ENCODE results near the gene XRCC6.
A peak's percentile ranks its signal among the peaks of the same experiment; 100 is the strongest.
"Not testable (repeated sequence)": the region's sequence is repeated elsewhere in the genome, so short reads cannot be mapped to it uniquely, and the experiment has no call there.

The XRCC6 gene

GRCh38 chr22:41598891-41599635 lies 22.0 kb upstream of the XRCC6 start:
- no peak for DNase-seq (ENCODE audit: low spot score)

- DNase-seq (ENCODE audit: low spot score): no peak
Observed at GRCh38 chr22:41600976-41601375, 20.1 kb upstream of the XRCC6 start.

DNA sequence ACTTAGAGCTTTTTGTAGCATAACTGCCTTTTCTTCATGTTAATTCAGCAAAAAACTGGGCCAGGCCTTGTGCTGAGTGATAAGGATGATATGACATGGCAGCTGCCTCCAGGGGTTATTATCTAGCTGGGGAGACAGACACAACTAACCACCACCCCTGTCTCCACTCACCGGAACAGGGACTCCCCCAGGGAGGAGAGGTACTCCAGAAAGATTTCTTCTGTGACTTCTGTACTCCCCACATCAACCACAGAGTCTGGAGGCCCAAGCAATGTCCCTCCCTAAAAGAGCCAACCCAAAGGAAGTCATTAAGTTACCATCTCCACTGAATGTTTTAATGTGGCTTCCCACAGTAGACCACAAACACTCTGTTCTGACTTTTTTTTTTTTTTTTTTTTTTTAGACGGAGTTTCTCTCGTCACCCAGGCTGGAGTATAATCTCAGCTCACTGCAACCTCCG lies 17.2 kb upstream of the XRCC6 start:
- DNase-seq (ENCODE audit: low spot score): no peak

GRCh38 chr22:41608386-41608785 lies 12.7 kb upstream of the XRCC6 start:
- DNase-seq (ENCODE audit: low spot score): no peak

DNA sequence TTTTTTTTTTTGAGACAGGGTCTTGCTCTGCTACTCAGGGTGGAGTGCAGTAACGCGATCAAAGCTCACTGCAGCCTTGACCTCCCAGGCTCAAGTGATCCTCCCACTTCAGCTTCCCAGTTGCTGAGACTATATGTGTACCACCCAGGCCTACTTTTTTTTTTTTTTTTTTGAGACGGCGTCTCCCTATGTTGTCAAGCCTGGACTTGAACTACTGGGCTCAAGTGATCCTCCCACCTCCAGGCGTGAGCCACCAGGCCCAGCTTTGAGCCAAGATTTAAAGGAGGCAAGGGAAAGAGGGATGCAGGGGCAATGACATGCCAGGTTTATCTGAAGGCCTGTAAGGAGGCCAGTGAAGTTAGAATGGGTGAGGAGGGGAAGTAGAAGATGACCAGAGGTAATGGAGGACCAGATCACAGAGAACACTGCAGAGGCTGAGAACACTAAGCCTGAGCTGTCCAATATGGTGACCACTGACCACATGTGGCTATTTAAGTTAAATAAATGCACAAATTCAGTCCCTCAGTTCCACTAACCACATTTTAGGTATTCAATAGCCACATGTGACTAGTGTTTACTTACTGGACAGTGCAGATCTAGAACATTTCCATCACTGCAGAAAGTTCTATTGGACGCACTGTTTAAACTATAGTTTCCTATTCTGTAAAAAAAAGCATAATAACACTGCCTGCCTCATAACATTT lies 8.3 kb upstream of the XRCC6 start:
- DNase-seq (ENCODE audit: low spot score): no peak

- DNase-seq (ENCODE audit: low spot score): no peak
Observed at GRCh38 chr22:41613456-41613855, 7.6 kb upstream of the XRCC6 start.

DNA sequence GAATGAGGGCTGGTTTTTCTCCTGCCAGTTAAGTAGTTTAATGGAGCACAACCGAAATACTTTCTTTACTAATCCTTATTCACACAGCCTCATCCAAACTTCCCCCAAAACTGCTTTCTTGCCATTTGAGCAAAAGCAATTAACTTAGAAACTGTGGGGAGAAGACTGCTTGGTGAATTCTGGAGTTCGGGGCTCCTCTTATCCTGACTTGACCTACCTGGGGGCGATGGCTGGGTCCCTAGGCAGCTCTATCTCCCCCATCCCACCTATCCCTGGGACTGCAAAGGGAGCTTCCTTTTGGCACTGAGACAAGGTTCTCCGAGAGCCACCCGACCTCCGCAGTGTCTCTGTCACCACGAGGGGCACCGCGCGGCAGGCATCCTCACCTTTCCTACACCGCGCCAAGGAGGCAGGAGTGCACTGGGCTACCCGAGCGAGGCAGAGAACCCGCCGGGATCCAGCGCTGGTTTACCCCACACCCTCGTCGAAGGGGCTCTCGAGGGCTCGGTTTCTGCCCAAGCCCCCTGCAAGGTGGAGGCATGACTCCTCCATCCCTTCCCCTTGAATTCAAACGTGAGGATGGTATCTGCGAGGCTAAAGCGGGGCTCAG lies 1.0 kb upstream of the XRCC6 start:
- peak; percentile 31 for DNase-seq (ENCODE audit: low spot score)

- DNase-seq (ENCODE audit: low spot score): peak; percentile 28
Observed at GRCh38 chr22:41620589-41621098, 451 bp upstream of the XRCC6 start, which contains the start of gene DESI1. Gene DESI1 (minus strand): TSS chr22:41621043. CDS start chr22:41620839, 204 bp downstream.

GRCh38 chr22:41621911-41622179 lies 750 bp downstream of the XRCC6 start:
- no peak for DNase-seq (ENCODE audit: low spot score)

- no peak for DNase-seq (ENCODE audit: low spot score)
Observed at GRCh38 chr22:41625577-41625976, 4.5 kb downstream of the XRCC6 start.

DNA sequence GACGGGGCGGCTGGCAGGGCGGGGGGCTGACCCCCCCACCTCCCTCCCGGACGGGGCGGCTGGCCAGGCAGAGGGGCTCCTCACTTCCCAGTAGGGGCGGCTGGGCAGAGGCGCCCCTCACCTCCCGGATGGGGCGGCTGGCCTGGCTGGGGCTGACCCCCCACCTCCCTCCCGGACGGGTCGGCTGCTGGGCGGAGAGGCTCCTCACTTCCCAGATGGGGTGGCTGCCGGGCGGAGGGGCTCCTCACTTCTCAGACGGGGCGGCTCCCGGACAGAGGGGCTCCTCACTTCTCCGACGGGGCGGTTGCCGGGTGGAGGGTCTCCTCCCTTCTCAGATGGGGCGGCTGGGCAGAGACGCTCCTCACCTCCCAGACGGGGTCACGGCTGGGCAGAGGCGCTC lies 10.0 kb downstream of the XRCC6 start:
- DNase-seq (ENCODE audit: low spot score): not testable (repeated sequence)

DNA sequence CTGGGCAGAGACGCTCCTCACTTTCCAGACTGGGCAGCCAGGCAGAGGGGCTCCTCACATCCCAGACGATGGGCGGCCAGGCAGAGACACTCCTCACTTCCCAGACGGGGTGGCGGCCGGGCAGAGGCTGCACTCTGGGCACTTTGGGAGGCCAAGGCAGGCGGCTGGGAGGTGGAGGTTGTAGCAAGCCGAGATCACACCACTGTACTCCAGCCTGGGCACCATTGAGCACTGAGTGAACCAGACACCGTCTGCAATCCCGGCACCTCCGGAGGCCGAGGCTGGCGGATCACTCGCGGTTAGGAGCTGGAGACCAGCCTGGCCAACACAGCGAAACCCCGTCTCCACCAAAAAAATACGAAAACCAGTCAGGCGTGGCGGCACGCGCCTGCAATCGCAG lies 10.5 kb downstream of the XRCC6 start:
- DNase-seq (ENCODE audit: low spot score): not testable (repeated sequence)

- not testable (repeated sequence) for DNase-seq (ENCODE audit: low spot score)
Observed at GRCh38 chr22:41634610-41635009, 13.5 kb downstream of the XRCC6 start.

- DNase-seq (ENCODE audit: low spot score): no peak
Observed at GRCh38 chr22:41636467-41636866, 15.4 kb downstream of the XRCC6 start.

DNA sequence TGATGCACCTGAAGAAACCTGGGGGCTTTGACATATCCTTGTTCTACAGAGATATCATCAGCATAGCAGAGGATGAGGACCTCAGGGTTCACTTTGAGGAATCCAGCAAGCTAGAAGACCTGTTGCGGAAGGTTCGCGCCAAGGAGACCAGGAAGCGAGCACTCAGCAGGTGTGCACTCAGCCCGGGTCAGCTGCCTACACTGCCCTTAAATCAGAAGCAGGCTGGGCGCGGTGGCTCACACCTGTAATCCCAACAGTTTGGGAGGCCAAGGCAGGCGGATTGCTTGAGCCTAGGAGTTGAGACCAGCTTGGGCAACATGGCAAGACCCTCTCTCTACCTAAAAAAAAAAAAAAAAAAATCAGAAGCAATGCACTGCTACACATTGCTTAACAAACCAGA lies 16.5 kb downstream of the XRCC6 start:
- not testable (repeated sequence) for DNase-seq (ENCODE audit: low spot score)

DNA sequence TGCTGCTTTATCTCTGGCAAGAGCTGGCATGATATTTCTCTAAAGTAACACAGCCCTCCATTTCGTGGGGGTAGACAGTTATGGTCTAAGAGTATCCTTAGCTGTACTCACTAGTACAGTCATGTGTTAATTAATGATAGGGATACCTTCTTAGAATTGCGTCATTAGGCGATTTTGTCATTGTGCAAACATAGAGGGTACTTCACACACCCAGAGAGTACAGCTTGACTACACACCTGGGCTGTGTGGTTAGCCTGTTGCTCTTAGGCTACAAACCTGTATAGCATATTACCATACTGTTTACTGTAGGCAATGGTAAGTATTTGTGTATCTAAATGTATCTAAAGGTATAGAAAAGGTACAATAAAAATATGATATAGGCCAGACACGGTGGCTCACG lies 17.0 kb downstream of the XRCC6 start:
- DNase-seq (ENCODE audit: low spot score): no peak

DNA sequence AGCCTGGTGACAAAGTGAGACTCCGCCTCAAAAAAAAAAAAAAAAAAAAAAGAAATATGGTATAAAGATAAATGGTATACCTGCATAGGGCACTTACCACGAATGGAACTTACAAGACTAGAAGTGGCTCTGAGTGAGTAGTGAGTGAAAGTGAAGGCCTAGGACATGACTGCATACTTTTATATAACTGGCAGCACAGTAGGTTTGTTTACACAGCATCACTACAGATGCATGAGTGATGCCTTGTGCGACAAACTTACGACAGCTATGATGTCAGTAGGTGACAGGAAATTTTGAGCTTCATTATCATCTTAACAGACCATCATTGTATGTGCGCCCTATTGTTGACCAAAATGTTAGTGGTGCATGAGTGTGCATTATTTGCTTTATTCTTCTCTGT lies 17.7 kb downstream of the XRCC6 start:
- no peak for DNase-seq (ENCODE audit: low spot score)

DNA sequence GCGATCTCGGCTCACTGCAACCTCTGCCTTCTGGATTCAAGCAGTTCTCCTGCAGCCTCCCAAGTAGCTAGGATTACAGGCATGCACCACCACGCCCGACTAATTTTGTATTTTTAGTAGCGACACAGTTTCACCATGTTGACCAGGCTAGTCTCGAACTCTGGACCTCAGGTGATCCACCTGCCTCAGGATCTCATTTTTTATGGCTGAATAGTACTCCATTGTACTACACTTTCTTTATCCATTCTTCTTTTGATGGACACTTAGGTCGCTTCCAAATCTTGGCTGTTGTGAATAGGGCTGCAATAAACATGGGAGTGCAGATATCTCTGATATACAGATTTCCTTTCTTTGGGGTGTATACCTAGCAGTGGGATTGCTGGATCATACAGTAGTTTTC lies 20.8 kb downstream of the XRCC6 start:
- no peak for DNase-seq (ENCODE audit: low spot score)

GRCh38 chr22:41642331-41643110 lies 21.4 kb downstream of the XRCC6 start:
- DNase-seq (ENCODE audit: low spot score): no peak

GRCh38 chr22:41647771-41648170 lies 26.7 kb downstream of the XRCC6 start:
- no peak for DNase-seq (ENCODE audit: low spot score)

DNA sequence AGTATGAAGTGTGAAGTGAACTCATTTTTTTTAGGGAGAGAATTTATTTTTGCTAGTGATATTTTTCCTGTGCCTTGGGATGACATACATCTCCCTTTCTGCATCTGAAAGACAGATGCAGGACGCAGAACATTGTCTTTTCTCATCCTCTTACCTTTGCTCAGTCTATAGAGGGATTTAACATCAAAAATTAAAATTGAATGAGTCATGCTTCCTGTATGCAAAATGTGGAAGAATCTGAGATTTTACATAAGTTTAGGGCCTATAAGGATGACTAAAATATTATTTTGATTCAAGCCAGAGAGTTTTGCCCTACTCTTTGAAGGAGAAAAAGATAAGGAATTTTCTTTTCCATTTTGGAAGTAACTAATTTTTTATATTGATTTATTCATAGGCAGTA lies 27.3 kb downstream of the XRCC6 start:
- DNase-seq (ENCODE audit: low spot score): no peak

GRCh38 chr22:41650229-41650628 lies 29.1 kb downstream of the XRCC6 start:
- DNase-seq (ENCODE audit: low spot score): no peak
